Lower leg skin (tissue), 3 donors: ENCODE data around the gene ELP4.

Experiments used
- CTCF ChIP-seq, 3 donors: fragments of 450-650 bp; IDR thresholded peaks; one replicate each; pipeline ENCODE4 v1.5.1; 2016; ENCODE audit warnings: antibody characterized with exemption in 3 of 3, mild to moderate bottlenecking in 3 of 3, moderate library complexity in 2 of 3
- POLR2A ChIP-seq, 2 donors: fragments of 450-650 bp; IDR thresholded peaks; one replicate each; pipeline ENCODE4 v1.6.1; 2016 to 2017; ENCODE audit warnings: antibody characterized with exemption in 2 of 2, mild to moderate bottlenecking in 1 of 2, moderate library complexity in 1 of 2

DNA sequence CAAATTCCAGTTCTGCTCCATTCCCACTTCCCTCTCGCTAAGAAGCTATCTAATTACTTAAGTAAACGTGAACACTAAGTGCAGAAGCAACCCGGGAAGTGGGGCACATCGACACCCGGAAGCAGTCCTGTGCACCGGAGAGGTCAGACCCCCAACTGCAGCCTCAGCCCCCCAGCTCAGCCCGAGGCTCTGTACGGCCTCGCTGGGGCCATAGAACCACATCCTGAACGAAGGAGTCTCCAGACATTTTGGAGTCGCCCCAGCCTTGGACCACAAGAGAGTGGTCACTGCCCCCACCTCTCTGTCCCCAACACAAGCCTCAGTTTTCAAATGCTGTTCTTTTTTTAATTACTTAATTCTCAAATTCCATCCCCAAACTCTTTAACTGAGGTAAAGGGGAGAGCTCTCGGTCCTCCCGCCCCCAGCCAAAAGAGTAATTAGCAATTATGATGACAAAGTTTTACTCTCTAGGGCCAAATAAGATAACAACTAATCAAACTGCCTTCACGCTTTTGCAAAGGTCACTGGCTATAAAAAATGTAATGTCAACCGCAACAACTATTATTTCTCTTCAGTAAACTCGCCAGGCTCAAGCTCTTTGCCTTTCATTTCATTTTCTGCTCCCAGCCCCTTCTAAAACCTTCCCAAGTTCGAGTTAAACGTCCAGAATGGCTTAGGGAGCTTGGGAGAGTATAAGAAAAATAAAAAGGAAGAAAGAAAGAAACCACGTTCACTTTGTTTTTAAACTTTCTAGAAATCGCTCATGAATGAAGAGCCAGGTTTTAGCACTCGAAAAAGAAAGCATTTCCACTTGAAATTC is 299.4 kb downstream of the ELP4 start:
- TF ChIP-seq CTCF (IDR thresholded peaks at IDR 0.05) (no peak), POLR2A (IDR thresholded peaks at IDR 0.05) (no peak)
